ENCODE measurements around the gene TRPV2. TPM values are rescaled to one million over a fixed set of nuclear protein-coding genes. Genes with fewer than 3 reads are reported as not detected.
"Not testable (repeated sequence)": the region's sequence is repeated elsewhere in the genome, so short reads cannot be mapped to it uniquely, and the experiment has no call there.

The TRPV2 gene
- total and polyA plus RNA-seq, 2 experiments from 2014 or later = 0.09 to 0.93 TPM

DNA sequence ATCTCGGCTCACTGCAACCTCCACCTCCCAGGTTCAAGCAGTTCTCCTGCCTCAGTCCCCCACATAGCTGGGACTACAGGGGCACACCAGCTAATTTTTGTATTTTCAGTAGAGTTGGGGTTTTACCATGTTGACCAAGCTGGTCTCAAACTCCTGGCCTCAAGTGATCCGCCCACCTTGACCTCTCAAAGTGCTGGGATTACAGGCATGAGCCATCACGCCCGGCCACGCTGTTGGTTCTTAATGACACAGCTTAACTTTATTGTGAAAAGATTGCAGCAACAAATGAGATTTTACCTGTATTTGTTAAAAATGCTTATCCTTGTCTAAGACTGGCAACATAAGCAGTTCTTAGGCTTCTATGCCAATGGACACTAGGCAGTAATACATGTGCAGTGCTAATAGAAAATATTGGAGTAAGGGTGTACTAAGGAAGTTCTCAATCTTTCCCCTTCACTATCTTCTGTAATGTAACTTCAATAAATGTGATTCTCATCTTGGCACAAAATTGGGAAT lies 31.5 kb upstream of the TRPV2 start:
- Histone ChIP-seq H3K4me3 (no peak overlapping the region), H3K27me3 (no peaks in the 10 kb centered on the region), H3K9me3 (ENCODE audit: low read depth) (no peaks in the 10 kb centered on the region), H3K36me3 (peaks cover 12% of the 10 kb centered on the region), H3K4me1 (ENCODE audit: low read depth) (no peaks in the 10 kb centered on the region), H3K27ac (no peak overlapping the region)
- DNase-seq (ENCODE audit: low read depth in 1 of 2, low spot score in 1 of 2) = no peak
- TF ChIP-seq, protein P1, sequence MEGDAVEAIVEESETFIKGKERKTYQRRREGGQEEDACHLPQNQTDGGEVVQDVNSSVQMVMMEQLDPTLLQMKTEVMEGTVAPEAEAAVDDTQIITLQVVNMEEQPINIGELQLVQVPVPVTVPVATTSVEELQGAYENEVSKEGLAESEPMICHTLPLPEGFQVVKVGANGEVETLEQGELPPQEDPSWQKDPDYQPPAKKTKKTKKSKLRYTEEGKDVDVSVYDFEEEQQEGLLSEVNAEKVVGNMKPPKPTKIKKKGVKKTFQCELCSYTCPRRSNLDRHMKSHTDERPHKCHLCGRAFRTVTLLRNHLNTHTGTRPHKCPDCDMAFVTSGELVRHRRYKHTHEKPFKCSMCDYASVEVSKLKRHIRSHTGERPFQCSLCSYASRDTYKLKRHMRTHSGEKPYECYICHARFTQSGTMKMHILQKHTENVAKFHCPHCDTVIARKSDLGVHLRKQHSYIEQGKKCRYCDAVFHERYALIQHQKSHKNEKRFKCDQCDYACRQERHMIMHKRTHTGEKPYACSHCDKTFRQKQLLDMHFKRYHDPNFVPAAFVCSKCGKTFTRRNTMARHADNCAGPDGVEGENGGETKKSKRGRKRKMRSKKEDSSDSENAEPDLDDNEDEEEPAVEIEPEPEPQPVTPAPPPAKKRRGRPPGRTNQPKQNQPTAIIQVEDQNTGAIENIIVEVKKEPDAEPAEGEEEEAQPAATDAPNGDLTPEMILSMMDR (IDR thresholded peaks at IDR 0.05; ENCODE audit: low read depth, low read length) = no peak

DNA sequence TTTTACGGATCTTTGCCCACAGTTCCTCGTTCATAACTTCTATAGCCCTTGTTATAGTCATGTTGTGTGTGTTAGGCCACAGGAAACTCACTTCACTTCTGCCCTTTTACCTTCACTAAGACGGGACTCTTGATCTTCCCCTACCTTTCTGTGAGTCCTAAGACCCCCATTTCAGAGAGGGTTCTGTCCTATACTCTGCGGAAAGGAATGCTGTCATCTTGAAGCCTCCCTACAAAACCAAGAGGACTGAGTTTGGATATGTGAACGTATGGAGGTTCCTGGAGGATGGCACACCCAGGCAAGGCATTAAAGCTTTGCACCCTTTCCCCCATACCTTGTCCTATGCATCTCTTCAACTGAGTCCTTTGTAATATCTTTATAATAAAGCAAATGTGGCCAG lies 30.8 kb upstream of the TRPV2 start:
- Histone ChIP-seq H3K27ac (no peak overlapping the region), H3K4me3 (no peak overlapping the region), H3K9me3 (ENCODE audit: low read depth) (no peaks in the 10 kb centered on the region), H3K27me3 (no peaks in the 10 kb centered on the region), H3K36me3 (peaks cover 12% of the 10 kb centered on the region), H3K4me1 (ENCODE audit: low read depth) (no peaks in the 10 kb centered on the region)
- DNase-seq (ENCODE audit: low read depth in 1 of 2, low spot score in 1 of 2) = no peak
- TF ChIP-seq, protein P1 (IDR thresholded peaks at IDR 0.05; ENCODE audit: low read depth, low read length) = no peak

DNA sequence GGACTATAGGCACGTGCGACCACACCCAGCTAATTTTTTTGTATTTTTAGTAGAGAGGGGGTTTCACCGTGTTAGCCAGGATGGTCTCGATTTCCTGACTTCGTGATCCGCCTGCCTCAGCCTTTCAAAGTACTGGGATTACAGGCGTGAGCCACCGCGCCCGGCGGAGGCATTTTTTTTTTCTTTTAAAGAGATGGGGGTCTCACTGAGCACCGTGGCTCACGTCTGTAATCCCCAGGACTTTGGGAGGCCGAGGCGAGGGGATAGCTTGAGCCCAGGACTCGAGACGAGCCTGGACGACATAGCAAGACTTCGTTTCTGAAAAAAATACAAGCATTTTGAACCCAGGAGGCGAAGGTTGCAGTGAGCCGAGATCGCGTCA lies 29.3 kb upstream of the TRPV2 start:
- H3K27me3 ChIP-seq = not testable (repeated sequence)

DNA sequence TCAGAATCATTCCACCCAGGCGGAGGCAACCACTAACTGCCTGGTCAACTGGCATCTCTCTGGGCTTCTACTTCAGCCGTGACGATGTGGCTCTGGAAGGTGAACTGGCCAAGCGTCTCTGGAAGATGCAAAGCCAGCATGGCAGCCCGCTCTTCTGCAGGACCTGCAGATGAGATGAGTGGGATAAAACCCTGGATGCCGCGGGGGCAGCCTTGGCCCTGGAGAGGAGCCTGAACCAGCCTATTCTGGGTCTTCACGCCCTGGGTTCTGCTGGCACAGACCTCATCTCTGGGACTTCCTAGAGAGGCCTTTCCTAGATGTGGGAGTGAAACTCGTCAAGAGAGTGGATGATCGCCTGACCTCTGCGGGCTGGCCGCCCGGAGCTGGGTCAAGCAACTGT lies 23.9 kb upstream of the TRPV2 start:
- Histone ChIP-seq H3K9me3 (ENCODE audit: low read depth) (no peaks in the 10 kb centered on the region), H3K4me1 (ENCODE audit: low read depth) (peaks cover 4% of the 10 kb centered on the region), H3K27me3 (no peaks in the 10 kb centered on the region), H3K4me3 (no peak overlapping the region), H3K27ac (no peak overlapping the region), H3K36me3 (no peaks in the 10 kb centered on the region)
- no peak for DNase-seq (ENCODE audit: low read depth in 1 of 2, low spot score in 1 of 2)
- TF ChIP-seq, protein P1 (IDR thresholded peaks at IDR 0.05; ENCODE audit: low read depth, low read length) = no peak

More for the DNA sequence above, 29.3 kb upstream of the TRPV2 start:
- not testable (repeated sequence) for H3K4me1 ChIP-seq (ENCODE audit: low read depth); DNase-seq (ENCODE audit: low read depth in 1 of 2, low spot score in 1 of 2); H3K27ac ChIP-seq; H3K4me3 ChIP-seq; H3K9me3 ChIP-seq (ENCODE audit: low read depth)
- peaks cover 12% of the 10 kb centered on the region for H3K36me3 ChIP-seq

DNA sequence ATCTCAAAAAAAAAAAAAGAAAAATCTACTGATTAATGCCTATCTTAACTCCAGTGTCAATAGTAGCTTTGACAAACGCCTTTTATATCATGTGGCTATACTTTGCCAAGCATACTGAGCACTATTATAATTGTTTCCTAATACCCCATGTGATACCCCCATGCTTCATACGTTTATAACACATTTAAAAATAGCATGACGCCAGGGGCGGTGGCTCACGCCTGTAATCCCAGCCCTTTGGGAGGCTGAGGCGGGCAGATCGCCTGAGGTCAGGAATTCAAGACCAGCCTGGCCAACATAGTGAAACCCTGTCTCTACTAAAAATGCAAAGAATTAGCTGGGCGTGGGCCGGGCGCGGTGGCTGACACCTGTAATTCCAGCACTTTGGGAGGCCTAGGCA lies 22.9 kb upstream of the TRPV2 start:
- H3K9me3 ChIP-seq (ENCODE audit: low read depth); H3K4me1 ChIP-seq (ENCODE audit: low read depth); H3K36me3 ChIP-seq; H3K4me3 ChIP-seq; DNase-seq (ENCODE audit: low read depth in 1 of 2, low spot score in 1 of 2); H3K27me3 ChIP-seq; H3K27ac ChIP-seq: not testable (repeated sequence)

DNA sequence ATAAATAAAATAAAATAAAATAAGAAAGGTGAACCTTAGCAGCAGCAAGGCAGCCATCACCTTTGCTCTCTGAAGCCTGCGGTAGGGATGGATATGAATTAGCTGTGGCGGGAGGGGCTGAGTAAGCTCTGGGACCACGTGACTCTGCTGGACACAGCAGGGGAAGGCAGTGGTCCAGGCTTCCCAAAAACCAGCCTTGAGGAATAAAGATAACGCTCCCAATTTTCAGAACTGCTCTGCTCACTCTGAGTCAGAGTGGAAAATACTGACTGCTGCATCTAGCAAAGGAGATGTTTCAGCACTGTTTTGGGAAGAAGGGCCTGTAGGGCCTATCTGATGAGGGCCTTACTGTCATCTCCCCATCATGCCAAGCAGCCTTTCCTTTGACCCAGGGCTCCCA lies 19.5 kb upstream of the TRPV2 start:
- H3K4me3 ChIP-seq; H3K4me1 ChIP-seq (ENCODE audit: low read depth); H3K9me3 ChIP-seq (ENCODE audit: low read depth); H3K27me3 ChIP-seq; H3K36me3 ChIP-seq: not testable (repeated sequence)
- H3K27ac ChIP-seq = peak overlapping the region; percentile 37
- peak in 1 of 2 donors; percentile 44 for DNase-seq (ENCODE audit: low read depth in 1 of 2, low spot score in 1 of 2)

DNA sequence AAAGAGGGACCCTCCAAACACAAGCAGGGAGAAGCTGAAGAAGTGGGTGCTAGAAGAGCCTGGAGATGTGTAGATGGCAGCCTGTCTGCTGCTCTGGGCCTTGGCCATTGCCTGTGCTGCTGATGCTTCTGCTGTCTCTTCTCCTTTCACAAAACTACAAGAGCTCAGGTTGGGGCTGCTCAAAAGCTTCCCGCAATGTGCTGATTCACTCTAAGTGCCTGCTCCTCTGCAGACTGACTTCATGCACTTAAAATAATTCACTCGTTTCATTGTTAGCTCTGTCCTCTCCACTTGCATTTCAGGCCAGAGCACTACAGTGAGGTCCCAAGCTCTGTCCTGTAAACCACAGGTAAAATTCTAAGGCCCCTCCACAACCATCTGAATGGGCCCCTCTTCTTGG lies 18.7 kb upstream of the TRPV2 start:
- H3K4me3 ChIP-seq; H3K36me3 ChIP-seq; H3K9me3 ChIP-seq (ENCODE audit: low read depth); H3K27me3 ChIP-seq; H3K4me1 ChIP-seq (ENCODE audit: low read depth): not testable (repeated sequence)
- peak overlapping the region; percentile 37 for H3K27ac ChIP-seq
- DNase-seq (ENCODE audit: low read depth in 1 of 2, low spot score in 1 of 2) = peak in 1 of 2 donors; percentile 51

All from cardiac muscle cell (in vitro differentiated cells and primary cell).